ENCODE measurements around the gene ZBTB46.

DNA sequence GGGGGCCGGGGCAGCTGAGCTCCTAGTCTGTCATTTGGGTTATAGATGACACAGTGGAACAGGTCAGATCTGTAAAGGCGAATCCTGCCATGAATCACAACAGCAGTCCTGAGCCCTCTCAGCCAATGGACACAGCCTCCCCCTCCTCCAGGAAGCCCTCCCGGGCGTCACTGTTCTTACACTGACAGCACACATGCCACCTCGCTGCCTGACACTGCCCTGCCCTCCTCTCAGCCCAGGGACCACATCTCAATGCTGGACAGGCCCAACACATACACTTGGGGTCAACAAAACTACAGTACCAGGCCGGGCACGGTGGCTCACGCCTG is 26.8 kb downstream of the ZBTB46 start:
- TF ChIP-seq CTCF (IDR thresholded peaks at IDR 0.05; ENCODE audit: insufficient read depth, low read length, poor library complexity, severe bottlenecking) (no peak), EZH2phosphoT487 (conservative IDR thresholded peaks at IDR 0.05; ENCODE audit: low read length) (no peak)

All from SU-DHL-6 (cell line).